GM23248 (cell line): ENCODE results near the gene TFRC.
"Not testable (repeated sequence)": the region's sequence is repeated elsewhere in the genome, so short reads cannot be mapped to it uniquely, and the experiment has no call there.

ENCODE experiments used
- EZH2 ChIP-seq: fragments of 200-600 bp; sonication (generic); IDR thresholded peaks from 2 replicates; pipeline ENCODE4 v1.6.1; 2018; ENCODE audit warnings: antibody characterized with exemption, mild to moderate bottlenecking; ENCODE audit not compliant: insufficient read depth, poor library complexity, severe bottlenecking
- EZH2phosphoT487 ChIP-seq: fragments of 200-600 bp; sonication (generic); IDR thresholded peaks from 2 replicates; pipeline ENCODE4 v1.6.1; 2018; ENCODE audit warnings: antibody characterized with exemption, moderate library complexity, mild to moderate bottlenecking, low read depth; ENCODE audit not compliant: insufficient read depth

- not testable (repeated sequence) for TF ChIP-seq EZH2, EZH2phosphoT487
Observed at GRCh38 chr3:196001240-196001639, 80.7 kb downstream of the TFRC start.
